Measurements from ENCODE around the gene ECM2. TPM values are rescaled to one million over a fixed set of nuclear protein-coding genes. Genes with fewer than 3 reads are reported as not detected.

The ECM2 gene
- polyA plus RNA-seq, 1 of the 3 experiments (the other 2 are of a cell fraction), result 0.20 TPM

- no peak overlapping the region for H3K9ac ChIP-seq
- no peaks in the 10 kb centered on the region for H4K20me1 ChIP-seq (ENCODE audit: insufficient read depth)
- no peaks in the 10 kb centered on the region for H3K9me2 ChIP-seq
- WGBS (ENCODE audit: low lambda C conversion rate), result 80% methylated on average over 3 of the region's 3 CpGs
- no peak overlapping the region for H3K4me3 ChIP-seq (ENCODE audit: low read depth in 2 of 2, low read length in 1 of 2)
- no peaks in the 10 kb centered on the region for H3K79me2 ChIP-seq (ENCODE audit: insufficient read depth)
- H3K36me3 ChIP-seq (replicated peaks in 1 of 2; ENCODE audit: control insufficient read depth in 1 of 2, insufficient read depth in 2 of 2, low read length in 1 of 2), result no peaks in the 10 kb centered on the region
- no peak overlapping the region for H3K4me2 ChIP-seq
- peaks cover 0 to 7% of the 10 kb centered on the region in 2 experiments; a peak in 1 of 4 replicates for H3K4me1 ChIP-seq (ENCODE audit: control insufficient read depth in 1 of 2, insufficient read depth in 2 of 2, low read depth in 1 of 2, low read length in 1 of 2)
- H3K27me3 ChIP-seq (ENCODE audit: insufficient read depth), result no peaks in the 10 kb centered on the region
- POLR2A ChIA-PET, result no interaction called here
- CTCF ChIA-PET, result interaction anchor here (1.0 to 1.5 kb wide), 2 partner anchors 14 to 17 kb away, joined by 3 to 4 read pairs; no protein-coding TSS in a partner anchor
- no peak overlapping the region for H2AFZ ChIP-seq (ENCODE audit: low read depth)
- no peak for DNase-seq
- H3K9me3 ChIP-seq, result no peaks in the 10 kb centered on the region
- no peak overlapping the region for H3K27ac ChIP-seq (ENCODE audit: low read depth in 2 of 2, low read length in 1 of 2)
- H3F3A ChIP-seq (replicated peaks; ENCODE audit: insufficient read depth), result no peaks in the 10 kb centered on the region
- TF ChIP-seq SMC3 (IDR thresholded peaks at IDR 0.05; ENCODE audit: low read depth, low read length) (no peak), RCOR1 (IDR thresholded peaks at IDR 0.05; ENCODE audit: low read length) (no peak), TEAD4 (IDR thresholded peaks at IDR 0.05; ENCODE audit: borderline replicate concordance, insufficient read depth) (no peak), JUND (IDR thresholded peaks at IDR 0.05) (no peak)
- TF ChIP-seq, protein P1, sequence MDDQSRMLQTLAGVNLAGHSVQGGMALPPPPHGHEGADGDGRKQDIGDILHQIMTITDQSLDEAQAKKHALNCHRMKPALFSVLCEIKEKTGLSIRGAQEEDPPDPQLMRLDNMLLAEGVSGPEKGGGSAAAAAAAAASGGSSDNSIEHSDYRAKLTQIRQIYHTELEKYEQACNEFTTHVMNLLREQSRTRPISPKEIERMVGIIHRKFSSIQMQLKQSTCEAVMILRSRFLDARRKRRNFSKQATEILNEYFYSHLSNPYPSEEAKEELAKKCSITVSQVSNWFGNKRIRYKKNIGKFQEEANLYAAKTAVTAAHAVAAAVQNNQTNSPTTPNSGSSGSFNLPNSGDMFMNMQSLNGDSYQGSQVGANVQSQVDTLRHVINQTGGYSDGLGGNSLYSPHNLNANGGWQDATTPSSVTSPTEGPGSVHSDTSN (IDR thresholded peaks at IDR 0.05), result no peak
Measured at GRCh38 chr9:92517046-92517445, 18.7 kb downstream of the ECM2 start.

GRCh38 chr9:92516521-92516920 is 19.3 kb downstream of the ECM2 start:
- TF ChIP-seq SIN3A (IDR thresholded peaks at IDR 0.05; ENCODE audit: borderline replicate concordance, low read depth, low read length) (no peak), ELF1 (IDR thresholded peaks at IDR 0.05) (no peak), CHD2 (IDR thresholded peaks at IDR 0.05; ENCODE audit: low read length, partially characterized antibody) (no peak), TEAD4 (IDR thresholded peaks at IDR 0.05; ENCODE audit: borderline replicate concordance, insufficient read depth) (no peak), NFIC (IDR thresholded peaks at IDR 0.05; ENCODE audit: borderline replicate concordance) (no peak), JUND (IDR thresholded peaks at IDR 0.05) (no peak), FOXM1 (IDR thresholded peaks at IDR 0.05; ENCODE audit: low read depth) (no peak), RXRA (IDR thresholded peaks at IDR 0.05; ENCODE audit: borderline replicate concordance, low read depth) (no peak), EP300 (IDR thresholded peaks at IDR 0.05; ENCODE audit: borderline replicate concordance in 1 of 2, low read depth in 1 of 2, low read length in 1 of 2) (no peak), GABPA (IDR thresholded peaks at IDR 0.05; ENCODE audit: low read depth) (no peak), IRF3 (IDR thresholded peaks at IDR 0.05; ENCODE audit: low read depth, low read length) (no peak), USF1 (IDR thresholded peaks at IDR 0.05; ENCODE audit: borderline replicate concordance, low read depth) (no peak), EZH2phosphoT487 (IDR thresholded peaks at IDR 0.05; ENCODE audit: borderline replicate concordance, low read depth) (no peak), RFX5 (IDR thresholded peaks at IDR 0.05; ENCODE audit: low read length) (no peak)
- TF ChIP-seq, protein P2, sequence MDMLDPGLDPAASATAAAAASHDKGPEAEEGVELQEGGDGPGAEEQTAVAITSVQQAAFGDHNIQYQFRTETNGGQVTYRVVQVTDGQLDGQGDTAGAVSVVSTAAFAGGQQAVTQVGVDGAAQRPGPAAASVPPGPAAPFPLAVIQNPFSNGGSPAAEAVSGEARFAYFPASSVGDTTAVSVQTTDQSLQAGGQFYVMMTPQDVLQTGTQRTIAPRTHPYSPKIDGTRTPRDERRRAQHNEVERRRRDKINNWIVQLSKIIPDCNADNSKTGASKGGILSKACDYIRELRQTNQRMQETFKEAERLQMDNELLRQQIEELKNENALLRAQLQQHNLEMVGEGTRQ (IDR thresholded peaks at IDR 0.05; ENCODE audit: borderline replicate concordance, low read depth, low read length), result no peak
- CTCF ChIA-PET, result no interaction called here
- Histone ChIP-seq H3K9me3 (no peaks in the 10 kb centered on the region), H3K36me3 (replicated peaks in 1 of 2; ENCODE audit: control insufficient read depth in 1 of 2, insufficient read depth in 2 of 2, low read length in 1 of 2) (no peaks in the 10 kb centered on the region), H3K9me2 (no peaks in the 10 kb centered on the region), H4K20me1 (ENCODE audit: insufficient read depth) (no peaks in the 10 kb centered on the region), H2AFZ (ENCODE audit: low read depth) (no peak overlapping the region), H3K79me2 (ENCODE audit: insufficient read depth) (no peaks in the 10 kb centered on the region), H3K9ac (no peak overlapping the region), H3K4me1 (ENCODE audit: control insufficient read depth in 1 of 2, insufficient read depth in 2 of 2, low read depth in 1 of 2, low read length in 1 of 2) (peaks cover 0 to 7% of the 10 kb centered on the region in 2 experiments; a peak in 1 of 4 replicates), H3F3A (replicated peaks; ENCODE audit: insufficient read depth) (no peaks in the 10 kb centered on the region), H3K4me3 (ENCODE audit: low read depth in 2 of 2, low read length in 1 of 2) (no peak overlapping the region), H3K27ac (ENCODE audit: low read depth in 2 of 2, low read length in 1 of 2) (no peak overlapping the region), H3K4me2 (no peak overlapping the region), H3K27me3 (ENCODE audit: insufficient read depth) (no peaks in the 10 kb centered on the region)
- WGBS (ENCODE audit: low lambda C conversion rate), result 97% methylated on average over 1 of the region's 1 CpG
- DNase-seq, result no peak
- POLR2A ChIA-PET, result no interaction called here

Data from SK-N-SH (cell line).